Measurements from ENCODE around the gene BNIP5.

The BNIP5 gene, protein sequence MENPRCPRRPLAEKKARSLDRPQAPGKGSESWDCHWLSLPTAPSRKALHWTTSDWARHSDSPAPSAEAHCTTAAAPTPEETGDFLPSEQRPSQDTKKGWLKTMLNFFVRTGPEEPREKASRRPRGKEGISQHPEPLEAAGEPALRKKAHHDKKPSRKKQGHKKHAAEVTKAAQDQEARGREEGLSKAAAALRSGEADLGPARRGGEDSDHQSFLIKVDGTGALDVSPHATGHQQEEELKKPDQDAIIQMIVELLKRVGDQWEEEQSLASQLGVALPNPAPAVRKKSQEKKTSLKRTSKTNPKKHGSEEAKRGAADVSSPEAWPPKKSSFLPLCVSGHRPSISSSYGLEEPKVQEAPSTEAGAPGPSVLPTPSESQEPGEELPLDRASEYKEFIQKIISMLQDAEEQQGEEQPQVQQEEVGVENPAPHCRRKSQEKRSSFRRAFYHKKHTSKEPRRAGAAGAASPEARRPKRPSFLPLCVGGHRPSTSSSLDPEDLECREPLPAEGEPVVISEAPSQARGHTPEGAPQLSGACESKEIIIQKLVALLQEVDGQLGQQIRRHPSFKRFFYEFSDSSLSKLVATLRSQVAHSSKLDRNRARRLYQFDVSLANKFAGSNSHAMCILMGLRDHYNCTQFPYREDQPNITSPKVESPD

DNA sequence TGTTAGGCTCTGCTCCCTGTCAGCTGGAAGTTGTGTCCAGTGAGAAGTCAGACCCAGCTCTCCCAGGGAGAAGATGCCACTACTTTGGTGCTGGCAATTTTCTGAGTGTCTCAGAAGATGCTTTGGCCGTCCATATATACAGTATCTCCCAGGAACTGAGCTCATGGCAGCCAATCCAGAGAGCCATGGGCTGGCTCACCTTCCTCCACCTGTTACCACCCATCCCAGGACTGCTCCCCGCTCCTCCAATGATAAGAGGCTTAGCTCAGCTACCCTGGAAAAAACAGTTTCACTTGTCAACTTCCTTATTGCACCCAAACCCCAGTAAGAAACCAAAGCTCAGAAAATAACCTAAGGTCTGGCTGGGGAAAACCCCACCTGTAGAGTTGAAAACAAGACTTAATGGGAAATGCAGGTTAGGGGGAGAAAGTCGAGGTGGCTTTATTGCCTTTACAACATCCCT lies at the start of gene BNIP5:
Gene BNIP5 (minus strand): TSS at position 110 of the 463 bp plus-strand sequence. CDS start 6,198 bp downstream, outside the sequence.
- peak; percentile 44 for DNase-seq (ENCODE audit: low spot score)

DNA sequence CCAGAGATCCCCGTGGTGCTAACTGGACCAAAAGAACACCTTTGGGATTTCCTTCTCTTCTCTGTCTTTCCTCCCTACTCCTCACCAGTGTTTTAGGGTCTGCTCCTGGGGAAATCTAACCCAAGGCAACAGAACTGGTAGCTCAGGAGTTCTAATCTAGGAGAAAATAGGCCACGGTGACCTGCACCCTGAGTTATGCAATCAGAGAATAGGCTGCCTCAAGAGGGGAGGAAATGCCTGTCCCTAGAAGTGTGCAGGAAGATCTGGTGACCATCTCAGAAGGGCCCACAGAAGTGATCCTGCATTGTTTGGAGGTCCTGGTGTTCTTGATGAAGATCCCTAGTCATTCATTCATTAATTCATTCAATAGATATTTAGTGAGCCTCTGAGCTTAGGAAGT lies 47.4 kb upstream of the BNIP5 start:
- DNase-seq (ENCODE audit: low spot score): no peak
- TF ChIP-seq, protein P1, sequence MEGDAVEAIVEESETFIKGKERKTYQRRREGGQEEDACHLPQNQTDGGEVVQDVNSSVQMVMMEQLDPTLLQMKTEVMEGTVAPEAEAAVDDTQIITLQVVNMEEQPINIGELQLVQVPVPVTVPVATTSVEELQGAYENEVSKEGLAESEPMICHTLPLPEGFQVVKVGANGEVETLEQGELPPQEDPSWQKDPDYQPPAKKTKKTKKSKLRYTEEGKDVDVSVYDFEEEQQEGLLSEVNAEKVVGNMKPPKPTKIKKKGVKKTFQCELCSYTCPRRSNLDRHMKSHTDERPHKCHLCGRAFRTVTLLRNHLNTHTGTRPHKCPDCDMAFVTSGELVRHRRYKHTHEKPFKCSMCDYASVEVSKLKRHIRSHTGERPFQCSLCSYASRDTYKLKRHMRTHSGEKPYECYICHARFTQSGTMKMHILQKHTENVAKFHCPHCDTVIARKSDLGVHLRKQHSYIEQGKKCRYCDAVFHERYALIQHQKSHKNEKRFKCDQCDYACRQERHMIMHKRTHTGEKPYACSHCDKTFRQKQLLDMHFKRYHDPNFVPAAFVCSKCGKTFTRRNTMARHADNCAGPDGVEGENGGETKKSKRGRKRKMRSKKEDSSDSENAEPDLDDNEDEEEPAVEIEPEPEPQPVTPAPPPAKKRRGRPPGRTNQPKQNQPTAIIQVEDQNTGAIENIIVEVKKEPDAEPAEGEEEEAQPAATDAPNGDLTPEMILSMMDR (IDR thresholded peaks at IDR 0.05; ENCODE audit: extremely low read depth, missing control alignments): no peak

More for the DNA sequence above, at the start of gene BNIP5:
- TF ChIP-seq, protein P1 (IDR thresholded peaks at IDR 0.05; ENCODE audit: extremely low read depth, missing control alignments): no peak

DNA sequence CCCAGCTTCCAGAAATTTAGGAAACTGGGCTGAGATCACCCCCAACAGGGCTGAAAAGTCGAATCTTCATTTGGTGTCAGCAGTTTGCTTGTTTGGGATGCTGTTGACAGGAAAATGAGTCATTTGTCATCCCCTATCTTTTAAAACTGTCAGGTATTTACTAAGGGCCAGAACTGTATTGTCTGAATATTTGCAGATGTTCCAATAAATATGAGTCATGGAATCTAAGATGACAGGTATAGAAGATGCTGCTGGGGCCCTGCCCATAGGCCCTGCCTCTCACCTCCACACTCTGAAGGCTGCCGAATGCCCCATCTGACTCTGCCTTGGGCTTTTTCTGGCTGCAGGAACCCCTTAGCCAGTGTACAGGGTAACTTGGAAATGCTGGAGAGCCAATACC lies 46.9 kb upstream of the BNIP5 start:
- TF ChIP-seq, protein P1 (IDR thresholded peaks at IDR 0.05; ENCODE audit: extremely low read depth, missing control alignments): no peak
- no peak for DNase-seq (ENCODE audit: low spot score)

DNA sequence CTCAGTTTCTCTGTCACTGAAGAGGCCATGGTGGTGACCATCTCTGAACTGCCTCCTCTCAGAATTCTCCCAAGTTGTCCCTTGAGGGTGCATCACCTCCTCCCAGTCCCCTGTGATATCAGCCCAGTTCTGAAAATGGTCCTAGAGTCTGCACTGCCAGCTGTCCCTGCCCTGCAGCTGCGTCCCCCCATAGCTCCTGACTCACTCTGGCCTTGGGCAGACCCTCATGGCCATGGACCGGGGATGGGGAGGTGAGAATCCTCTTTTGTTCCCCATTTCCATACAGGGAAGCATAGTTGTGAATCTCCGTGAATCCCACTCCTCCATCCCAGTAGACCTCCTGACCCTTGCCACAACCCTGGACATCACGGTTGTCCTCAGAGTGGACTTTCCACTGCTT lies 46.3 kb upstream of the BNIP5 start:
- TF ChIP-seq, protein P1 (IDR thresholded peaks at IDR 0.05; ENCODE audit: extremely low read depth, missing control alignments): no peak
- DNase-seq (ENCODE audit: low spot score): no peak

DNA sequence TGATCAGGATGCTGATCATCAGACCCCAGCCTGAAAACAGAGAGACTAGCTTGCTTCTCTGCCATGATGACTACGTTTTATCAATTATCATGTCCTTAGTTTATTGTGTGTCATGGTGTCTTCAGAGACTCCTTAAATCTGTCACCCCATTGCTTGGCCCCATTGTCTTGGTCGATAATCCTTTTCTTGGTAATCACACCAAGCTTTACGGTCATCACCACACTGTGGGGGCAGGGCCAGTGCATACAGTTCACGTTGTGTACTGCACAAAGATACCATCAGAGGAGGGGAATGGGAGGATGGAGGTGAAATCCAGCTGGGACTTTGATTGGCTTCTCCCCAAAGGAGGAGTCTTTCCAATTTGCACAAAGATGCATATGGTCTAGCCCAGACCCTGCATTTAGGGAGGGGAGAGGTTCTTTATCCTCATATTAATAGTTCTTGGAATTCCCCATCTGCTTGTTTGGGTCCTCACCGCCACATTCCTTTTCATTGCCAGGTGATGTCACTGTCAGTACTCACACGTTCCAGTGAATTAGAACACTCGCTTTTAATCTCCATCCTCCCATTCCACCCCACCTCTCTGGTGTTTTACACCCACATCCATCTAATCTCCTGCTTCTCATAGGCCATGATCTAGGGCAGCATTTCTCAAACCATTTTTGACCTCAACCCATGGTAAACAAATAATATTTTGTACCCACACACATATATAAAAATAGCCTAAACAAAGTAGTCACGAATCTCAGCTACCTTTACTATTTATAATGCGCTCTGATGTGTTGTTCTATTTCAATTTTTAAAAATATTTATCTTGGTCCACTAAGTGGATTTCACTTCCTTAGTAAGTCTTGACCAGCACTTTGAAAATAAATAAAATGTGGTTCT lies 45.1 kb upstream of the BNIP5 start:
- no peak for DNase-seq (ENCODE audit: low spot score)
- TF ChIP-seq, protein P1 (IDR thresholded peaks at IDR 0.05; ENCODE audit: extremely low read depth, missing control alignments): no peak

DNA sequence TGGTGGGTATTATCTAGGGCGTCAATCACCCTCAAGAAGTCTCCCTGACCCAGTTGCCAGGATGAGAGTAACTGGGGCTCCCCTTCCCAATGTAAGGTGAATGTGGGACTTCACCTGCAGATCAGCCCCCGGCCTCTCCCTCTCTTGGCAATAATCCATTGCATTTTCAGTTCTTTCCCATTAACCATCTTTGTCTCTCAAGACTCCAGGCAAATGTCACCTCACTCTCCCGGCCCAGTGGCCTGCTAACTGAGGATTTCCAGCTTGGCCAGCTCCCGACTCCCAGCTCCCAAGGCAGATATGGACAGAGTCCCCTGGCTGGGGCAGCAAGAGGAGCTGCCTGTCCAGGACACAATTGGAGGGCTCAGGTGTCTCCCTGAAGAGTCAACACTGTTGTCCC lies 43.5 kb upstream of the BNIP5 start:
- DNase-seq (ENCODE audit: low spot score): no peak
- TF ChIP-seq, protein P1 (IDR thresholded peaks at IDR 0.05; ENCODE audit: extremely low read depth, missing control alignments): no peak
